ENCODE measurements around the gene SYNE1. TPM values are rescaled to one million over a fixed set of nuclear protein-coding genes. Genes with fewer than 3 reads are reported as not detected.

SYNE1 gene
- total and polyA plus RNA-seq, 2 of the 8 experiments (the other 6 are each of a cell fraction or from before 2014, with no cell fraction given) = 2.8 to 5.5 TPM

- no peak overlapping the region for H2BK5ac ChIP-seq (ENCODE audit: low read depth, low read length)
- no peak overlapping the region for H2AFZ ChIP-seq (ENCODE audit: low read length)
- H3K4me3 ChIP-seq (ENCODE audit: extremely low read depth in 1 of 4, insufficient read depth in 2 of 4, low read depth in 3 of 4, low read length in 4 of 4) = no peak overlapping the region
- TF ChIP-seq EGR1 (IDR thresholded peaks at IDR 0.05; ENCODE audit: borderline replicate concordance, low read depth, low read length) = no peak
- no peak for TF ChIP-seq GTF2F1 (IDR thresholded peaks at IDR 0.05; ENCODE audit: borderline replicate concordance, low read depth, low read length)
- no peak for TF ChIP-seq RFX5 (IDR thresholded peaks at IDR 0.05; ENCODE audit: borderline replicate concordance, low read depth, low read length)
- no peak for TF ChIP-seq GABPA (IDR thresholded peaks at IDR 0.05; ENCODE audit: borderline replicate concordance, insufficient read depth, low read length)
- no peak for TF ChIP-seq POU5F1 (IDR thresholded peaks at IDR 0.05; ENCODE audit: low read depth, low read length)
- TF ChIP-seq RXRA (IDR thresholded peaks at IDR 0.05; ENCODE audit: insufficient read depth, low read depth, low read length) = no peak
- no peak for TF ChIP-seq MAFK (IDR thresholded peaks at IDR 0.05; ENCODE audit: low read depth, low read length)
- TF ChIP-seq RNF2 (IDR thresholded peaks at IDR 0.05; ENCODE audit: borderline replicate concordance, low read depth, low read length, missing control alignments, poor library complexity, severe bottlenecking) = no peak
- TF ChIP-seq SIX5 (IDR thresholded peaks at IDR 0.05; ENCODE audit: low read depth, low read length) = no peak
- TF ChIP-seq HDAC6 (IDR thresholded peaks at IDR 0.05; ENCODE audit: low read depth, low read length) = no peak
- no peak for TF ChIP-seq CTBP2 (IDR thresholded peaks at IDR 0.05; ENCODE audit: borderline replicate concordance, insufficient read depth, insufficient read length, low read length)
- ChIA-PET CTCF (ENCODE audit: partially characterized antibody) (interaction anchor here (0.6 to 0.7 kb wide), 2 partner anchors 24 to 197 kb away, joined by 3 read pairs; no protein-coding TSS in a partner anchor), POLR2A (ENCODE audit: partially characterized antibody) (no interaction called here)
- DNase-seq (ENCODE audit: low read depth in 1 of 2, low spot score in 2 of 2) (no peak), FAIRE-seq (no peak)
- H3K56ac ChIP-seq (replicated peaks; ENCODE audit: insufficient read length, low read depth, low read length) = no peak overlapping the region
- no peak overlapping the region for H2BK20ac ChIP-seq (ENCODE audit: low read length)
- no peaks in the 10 kb centered on the region for H3K23me2 ChIP-seq (ENCODE audit: low read depth, low read length)
- H3K27me3 ChIP-seq (replicated peaks in 1 of 4; ENCODE audit: control insufficient read depth in 3 of 4, extremely low read depth in 1 of 4, insufficient read depth in 3 of 4, low read length in 3 of 4) = no peaks in the 10 kb centered on the region
- H3K4me2 ChIP-seq (ENCODE audit: insufficient read depth in 1 of 2, low read depth in 2 of 2, low read length in 2 of 2) = no peak overlapping the region
- H3K14ac ChIP-seq (ENCODE audit: insufficient read length) = no peak overlapping the region
- H3K27ac ChIP-seq (ENCODE audit: low read depth, low read length) = no peak overlapping the region
- H4K20me1 ChIP-seq (replicated peaks in 1 of 2; ENCODE audit: control insufficient read depth in 1 of 2, insufficient read depth in 2 of 2, low read length in 2 of 2) = no peaks in the 10 kb centered on the region
- no peak overlapping the region for H3K23ac ChIP-seq (ENCODE audit: insufficient read length)
- no peak overlapping the region for H2BK120ac ChIP-seq (replicated peaks; ENCODE audit: low read depth, low read length)
- no peak overlapping the region for H3K18ac ChIP-seq (ENCODE audit: extremely low read depth, low read length)
- no peak overlapping the region for H2AK5ac ChIP-seq (ENCODE audit: low read depth, low read length)
- no peak overlapping the region for H3K9ac ChIP-seq (replicated peaks in 1 of 4; ENCODE audit: extremely low read depth in 1 of 4, low read depth in 3 of 4, low read length in 3 of 4)
- no peaks in the 10 kb centered on the region for H3K9me3 ChIP-seq (ENCODE audit: insufficient read depth in 2 of 2, low read depth in 1 of 2, low read length in 1 of 2)
- no peaks in the 10 kb centered on the region for H3K79me2 ChIP-seq (ENCODE audit: control insufficient read depth in 1 of 2, insufficient read depth in 2 of 2, low read length in 2 of 2)
- no peak overlapping the region for H4K91ac ChIP-seq (replicated peaks; ENCODE audit: insufficient read length, low read length)
- 90% methylated on average over 5 of the region's 5 CpGs; no CpG with 5 or more reads in 1 of the 2 experiments for WGBS, 2 experiments (ENCODE audit: extremely low coverage in 1 of 2, insufficient coverage in 1 of 2, insufficient read length in 1 of 2, insufficient replicate concordance in 2 of 2, low coverage in 1 of 2, low lambda C conversion rate in 2 of 2, missing lambda C conversion rate in 1 of 2)
- H3K36me3 ChIP-seq (ENCODE audit: control insufficient read depth in 2 of 4, insufficient read depth in 4 of 4, low read length in 3 of 4) = no peaks in the 10 kb centered on the region
- H4K5ac ChIP-seq (ENCODE audit: insufficient read length, low read depth, low read length) = no peak overlapping the region
- no peak overlapping the region for H4K8ac ChIP-seq (ENCODE audit: extremely low read depth, insufficient read depth, low read length)
- H3K4ac ChIP-seq (replicated peaks; ENCODE audit: insufficient read length, low read depth, low read length) = no peak overlapping the region
- no peaks in the 10 kb centered on the region for H3K4me1 ChIP-seq (replicated peaks in 1 of 4; ENCODE audit: control insufficient read depth in 3 of 4, insufficient read depth in 4 of 4, low read length in 3 of 4)
- no peak overlapping the region for H2BK15ac ChIP-seq (ENCODE audit: low read length)
- H2BK12ac ChIP-seq (ENCODE audit: low read depth, low read length) = no peak overlapping the region
- H3K79me1 ChIP-seq (ENCODE audit: low read depth, low read length) = no peaks in the 10 kb centered on the region
Measured at GRCh38 chr6:152380351-152380767, 256.8 kb downstream of the SYNE1 start.

Data from H1 (cell line).